ENCODE data around the gene CALML5. TPM values are rescaled to one million over a fixed set of nuclear protein-coding genes. Genes with fewer than 3 reads are reported as not detected.

Gene CALML5
- total and polyA plus RNA-seq, 9 of the 15 experiments (the other 6 are each of a cell fraction or from before 2014, with no cell fraction given) = not detected

GRCh38 chr10:5486853-5487235 is 12.5 kb downstream of the CALML5 start (continued):
- TF ChIP-seq ZNF407 (IDR thresholded peaks at IDR 0.05; ENCODE audit: low read depth) = no peak
- no peak for TF ChIP-seq ZNF655 (CRISPR knock-in tag; IDR thresholded peaks at IDR 0.05)
- no peak for TF ChIP-seq CEBPG (CRISPR knock-in tag; IDR thresholded peaks at IDR 0.05)
- no peak for TF ChIP-seq CEBPG (tag; conservative IDR thresholded peaks at IDR 0.05 in 1 of 2, IDR thresholded peaks at IDR 0.05 in 1 of 2)
- no peak for TF ChIP-seq USF2 (CRISPR knock-in tag; IDR thresholded peaks at IDR 0.05)
- TF ChIP-seq HOMEZ (CRISPR knock-in tag; IDR thresholded peaks at IDR 0.05) = no peak
- no peak for TF ChIP-seq PPARD (CRISPR knock-in tag; IDR thresholded peaks at IDR 0.05)
- no peak for TF ChIP-seq ZNF143 (CRISPR knock-in tag; IDR thresholded peaks at IDR 0.05)
- TF ChIP-seq NR2F6 (CRISPR knock-in tag; IDR thresholded peaks at IDR 0.05) = no peak
- no peak for TF ChIP-seq TCFL5 (CRISPR knock-in tag; conservative IDR thresholded peaks at IDR 0.05)
- no peak for TF ChIP-seq EP300 (IDR thresholded peaks at IDR 0.05; ENCODE audit: low read length)
- no peak for TF ChIP-seq RBFOX2 (IDR thresholded peaks at IDR 0.05; ENCODE audit: low read depth, low read length)
- TF ChIP-seq ZKSCAN8 (CRISPR knock-in tag; IDR thresholded peaks at IDR 0.05) = no peak
- TF ChIP-seq KLF13 (tag; IDR thresholded peaks at IDR 0.05; ENCODE audit: borderline replicate concordance, low read depth) = no peak
- TF ChIP-seq ZNF444 (CRISPR knock-in tag; IDR thresholded peaks at IDR 0.05) = no peak
- peak; percentile 13; the same call in 1 of the 2 replicates for TF ChIP-seq ZBTB2 (IDR thresholded peaks at IDR 0.05)
